ENCODE results near the gene KREMEN1.
"Not testable (repeated sequence)": the region's sequence is repeated elsewhere in the genome, so short reads cannot be mapped to it uniquely, and the experiment has no call there.

DNA sequence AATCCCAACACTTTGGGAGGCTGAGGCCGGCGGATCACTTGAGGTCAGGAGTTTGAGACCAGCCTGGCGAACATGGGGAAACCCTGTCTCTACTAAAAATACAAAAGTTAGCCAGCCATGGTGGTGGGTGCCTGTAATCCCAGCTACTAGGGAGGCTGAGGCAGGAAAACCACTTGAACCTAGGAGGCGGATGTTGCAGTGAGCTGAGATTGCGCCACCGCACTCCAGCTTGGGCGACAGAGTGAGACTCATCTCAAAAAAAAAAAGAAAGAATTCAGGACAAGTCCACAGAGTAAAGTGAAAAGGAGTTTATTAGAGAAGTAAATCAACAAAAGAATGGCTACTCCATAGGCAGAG is 10.7 kb downstream of the KREMEN1 start:
- not testable (repeated sequence) for TF ChIP-seq EZH2 (IDR thresholded peaks at IDR 0.05; ENCODE audit: borderline replicate concordance, low read depth, low read length, severe bottlenecking); CTCF (IDR thresholded peaks at IDR 0.05; ENCODE audit: borderline replicate concordance, extremely low read depth, low read length, poor library complexity, severe bottlenecking)

All from DND-41 (cell line).